HL-60 (cell line): ENCODE measurements around the gene TMCC3. TPM values are rescaled to one million over a fixed set of nuclear protein-coding genes. Genes with fewer than 3 reads are reported as not detected.

ENCODE experiments used
- microRNA-seq: library from miRNA; unstranded; fragments of <30 nt; microRNA quantifications from one replicate; pipeline ENCODE4, GENCODE V29; 2018

The TMCC3 gene

Small RNAs within 50 kb of the gene (microRNA-seq; reads per million reads assigned to microRNA genes)
- gene MIR5700 = not detected
